ENCODE measurements around the gene STRIP1.
"Not testable (repeated sequence)": the region's sequence is repeated elsewhere in the genome, so short reads cannot be mapped to it uniquely, and the experiment has no call there.

Gene STRIP1

DNA sequence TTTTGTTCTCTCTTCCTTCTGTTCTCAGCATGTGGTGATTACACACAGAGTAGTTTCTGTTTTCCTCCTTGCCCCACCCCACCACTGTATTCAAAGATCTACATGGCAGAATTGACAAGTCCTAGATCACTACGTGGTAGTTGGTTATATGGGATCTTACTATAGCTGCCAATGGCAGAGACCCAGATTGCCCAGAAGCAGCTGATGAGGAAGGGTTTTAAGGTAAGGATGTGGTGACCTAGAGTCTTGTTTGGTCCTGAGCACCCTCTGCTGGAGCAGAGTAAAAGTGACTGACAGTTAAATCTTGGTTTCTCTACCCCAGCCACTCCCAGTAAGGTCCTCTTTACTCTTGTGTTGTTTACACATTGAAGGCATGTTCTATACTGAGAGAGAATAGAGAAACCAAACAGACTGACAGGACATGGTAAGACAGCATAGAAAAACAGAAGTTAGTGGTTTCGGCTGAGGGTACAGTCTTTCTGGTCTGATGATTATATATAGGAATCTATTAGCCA lies 22.8 kb upstream of the STRIP1 start:
- DNase-seq (ENCODE audit: low read depth): no peak

GRCh38 chr1:110012100-110012780 lies 22.2 kb upstream of the STRIP1 start:
- DNase-seq (ENCODE audit: low read depth): no peak

- DNase-seq (ENCODE audit: low read depth): no peak
Measured at GRCh38 chr1:110017792-110018191, 16.6 kb upstream of the STRIP1 start.

DNA sequence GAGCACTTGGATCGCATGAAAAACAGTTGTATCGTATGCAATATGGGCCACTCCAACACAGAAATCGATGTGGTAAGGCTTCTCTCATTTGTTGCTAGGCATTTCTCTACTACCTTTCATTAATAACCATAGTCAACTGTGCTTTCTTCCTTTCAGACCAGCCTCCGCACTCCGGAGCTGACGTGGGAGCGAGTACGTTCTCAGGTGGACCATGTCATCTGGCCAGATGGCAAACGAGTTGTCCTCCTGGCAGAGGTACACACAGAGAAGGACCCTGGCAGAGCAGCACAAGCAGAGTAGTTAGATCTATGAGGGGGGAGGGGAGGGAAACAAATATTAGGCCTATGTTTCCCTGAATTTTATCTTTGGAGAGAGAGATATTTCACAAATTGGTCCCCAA lies 16.0 kb upstream of the STRIP1 start:
- no peak for DNase-seq (ENCODE audit: low read depth)

GRCh38 chr1:110019770-110020169 lies 14.7 kb upstream of the STRIP1 start:
- no peak for DNase-seq (ENCODE audit: low read depth)

DNA sequence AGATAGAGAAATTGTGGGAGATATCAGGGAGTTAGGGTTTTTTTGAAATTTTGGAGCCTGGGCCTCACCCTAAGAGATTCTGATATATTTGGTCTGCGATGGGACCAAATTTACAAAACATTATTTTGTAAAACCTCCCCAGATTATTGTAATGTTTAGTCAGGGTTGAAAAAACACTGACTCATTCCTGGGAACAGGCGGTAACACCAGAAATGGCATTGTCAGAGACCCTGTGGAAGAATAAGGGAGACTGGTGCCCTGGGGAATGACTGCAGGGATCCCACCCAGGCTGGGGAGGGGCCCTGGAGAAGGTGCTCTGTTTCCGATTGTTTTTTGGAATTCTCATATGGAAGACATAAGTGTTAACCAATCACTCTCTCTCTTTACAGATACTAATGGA lies 13.1 kb upstream of the STRIP1 start:
- no peak for DNase-seq (ENCODE audit: low read depth)

- DNase-seq (ENCODE audit: low read depth): no peak
Measured at GRCh38 chr1:110024613-110025012, 9.8 kb upstream of the STRIP1 start.

DNA sequence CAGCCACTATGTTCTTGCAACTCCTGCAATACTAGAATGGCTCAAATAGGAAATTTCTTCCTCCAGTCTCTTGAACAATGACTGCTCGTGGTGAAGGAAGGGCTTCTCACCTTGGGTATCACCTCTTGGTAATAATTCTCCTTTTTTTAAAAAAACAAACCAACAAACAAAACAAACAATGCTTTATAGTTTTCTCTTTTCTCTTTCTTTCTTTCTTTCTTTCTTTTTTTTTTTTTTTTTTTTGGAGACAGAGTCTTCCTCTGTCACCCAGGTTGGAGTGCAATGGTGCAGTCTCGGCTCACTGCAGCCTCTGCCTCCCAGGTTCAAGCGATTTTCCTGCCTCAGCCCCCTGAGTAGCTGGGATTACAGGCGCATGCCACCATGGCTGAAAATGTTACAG lies 3.7 kb upstream of the STRIP1 start:
- not testable (repeated sequence) for DNase-seq (ENCODE audit: low read depth)

GRCh38 chr1:110032327-110032726 lies 2.1 kb upstream of the STRIP1 start:
- DNase-seq (ENCODE audit: low read depth): no peak

DNA sequence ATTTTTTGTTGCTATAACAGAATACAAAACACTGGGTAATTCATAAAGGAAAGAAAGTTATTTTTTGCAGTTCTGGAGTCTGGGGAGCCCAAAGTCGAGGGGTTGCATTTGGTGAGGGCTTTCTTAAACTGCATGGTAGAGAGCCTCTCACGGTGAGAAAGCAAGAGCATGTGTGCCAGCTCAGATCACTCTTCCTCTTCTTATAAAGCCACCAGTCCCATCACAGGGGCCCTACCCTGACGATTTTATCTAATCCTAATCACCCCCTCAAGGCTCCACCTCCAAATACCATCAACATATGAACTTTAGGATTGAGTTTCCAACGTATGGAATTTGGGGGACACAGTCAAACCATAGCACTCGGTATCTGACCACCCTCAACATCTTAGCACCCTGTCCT lies 1.0 kb upstream of the STRIP1 start:
- no peak for DNase-seq (ENCODE audit: low read depth)

DNA sequence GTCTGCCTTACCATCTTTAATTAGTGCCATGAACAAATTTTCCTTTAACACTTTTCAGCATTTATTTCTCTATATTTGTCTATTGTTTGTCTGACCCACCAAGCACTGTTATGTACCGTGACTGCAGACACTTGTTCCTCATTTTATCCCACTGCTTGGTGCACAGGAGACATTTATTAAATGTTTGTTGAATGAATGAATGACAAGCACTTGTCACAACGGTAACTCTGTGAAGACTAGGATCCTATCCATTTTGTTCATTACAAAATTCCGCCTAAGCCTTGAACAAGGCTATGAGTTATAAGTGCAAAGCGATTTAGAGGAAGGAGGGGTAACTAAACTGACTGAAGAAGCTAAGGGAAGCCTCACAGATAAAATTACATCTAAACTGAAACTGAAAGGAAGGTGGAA lies 379 bp upstream of the STRIP1 start:
- DNase-seq (ENCODE audit: low read depth): no peak

DNA sequence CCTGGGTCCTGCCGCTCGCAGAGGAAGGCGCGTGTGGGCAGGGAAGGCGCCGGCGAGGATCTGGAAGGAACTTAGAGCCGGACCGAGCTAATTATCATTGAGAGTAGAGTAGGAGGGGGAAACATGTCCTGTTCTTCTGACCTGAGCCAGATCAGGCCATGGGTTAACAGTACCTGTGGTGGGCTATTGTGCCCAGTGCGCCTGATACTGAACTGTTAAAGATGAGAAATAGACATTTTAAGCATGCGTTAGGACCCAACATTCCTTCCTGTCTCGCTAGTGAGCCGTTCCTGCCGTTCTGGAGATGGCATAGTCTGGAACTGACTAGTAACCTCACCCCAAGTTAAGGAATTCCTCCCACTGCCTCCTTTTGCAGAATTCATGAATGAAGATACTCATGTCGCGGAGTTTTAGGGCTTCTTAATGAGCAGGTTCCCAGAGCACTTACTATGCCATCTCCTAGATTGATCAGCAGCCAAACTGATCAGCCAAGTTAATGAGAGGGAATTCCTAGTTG lies 870 bp downstream of the STRIP1 start:
- DNase-seq (ENCODE audit: low read depth): no peak

DNA sequence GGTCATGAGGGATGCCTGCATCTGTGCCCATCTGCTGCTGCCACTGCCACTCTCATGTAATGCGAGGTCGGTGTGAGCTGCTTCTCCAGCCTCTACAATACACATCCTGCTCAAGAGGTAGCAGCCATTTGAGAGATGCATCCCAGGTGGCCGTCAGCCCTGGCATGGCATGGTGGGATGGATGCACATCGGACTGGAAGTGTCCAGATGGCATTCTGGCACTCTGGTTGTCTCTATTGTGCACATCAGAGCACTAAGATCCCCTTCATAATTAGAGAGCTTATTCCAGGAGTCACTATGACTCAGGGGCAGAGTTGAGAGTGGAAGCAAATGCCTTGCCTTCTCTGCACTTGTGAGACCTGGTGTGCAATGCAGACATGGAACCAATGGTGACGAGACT lies 3.8 kb downstream of the STRIP1 start:
- no peak for DNase-seq (ENCODE audit: low read depth)

DNA sequence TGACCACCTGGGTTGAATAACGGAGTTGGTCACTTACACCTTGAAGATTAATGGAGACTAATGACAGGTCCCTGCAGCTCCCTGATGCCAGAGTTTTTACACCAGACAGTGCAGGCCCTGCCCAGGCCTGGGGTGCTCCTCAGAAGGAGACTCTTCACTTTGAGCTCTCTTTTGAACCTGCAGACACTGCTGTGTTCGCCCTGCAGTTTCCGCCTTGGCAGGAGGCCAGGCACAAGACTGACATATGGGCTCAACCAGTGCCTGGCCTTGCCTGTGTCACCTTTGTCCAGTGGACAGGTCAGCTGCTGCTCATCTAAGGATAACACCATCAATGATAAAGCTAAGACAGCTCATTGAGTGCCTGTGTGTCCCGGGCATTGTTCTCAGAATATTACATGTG lies 5.2 kb downstream of the STRIP1 start:
- DNase-seq (ENCODE audit: low read depth): no peak

DNA sequence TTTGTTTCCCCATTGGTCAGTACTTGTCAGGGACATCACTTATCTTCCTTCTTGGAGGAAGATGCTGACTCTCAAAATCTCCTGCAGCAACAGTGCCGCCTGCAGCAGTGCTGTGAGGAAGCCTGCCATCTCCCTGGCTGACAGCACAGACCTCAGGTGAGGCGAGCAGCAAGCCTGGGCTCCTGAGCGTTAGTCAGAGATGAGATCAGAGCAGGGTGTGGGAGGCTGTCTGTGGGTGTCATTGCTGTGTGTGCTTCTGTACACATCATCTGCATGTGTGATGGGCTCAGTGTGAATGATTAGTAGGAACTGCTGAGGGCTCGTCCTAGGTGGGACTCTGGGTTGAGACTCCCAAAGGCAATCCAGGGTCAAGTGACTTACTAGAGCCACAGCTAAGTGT lies 6.1 kb downstream of the STRIP1 start:
- DNase-seq (ENCODE audit: low read depth): no peak

DNA sequence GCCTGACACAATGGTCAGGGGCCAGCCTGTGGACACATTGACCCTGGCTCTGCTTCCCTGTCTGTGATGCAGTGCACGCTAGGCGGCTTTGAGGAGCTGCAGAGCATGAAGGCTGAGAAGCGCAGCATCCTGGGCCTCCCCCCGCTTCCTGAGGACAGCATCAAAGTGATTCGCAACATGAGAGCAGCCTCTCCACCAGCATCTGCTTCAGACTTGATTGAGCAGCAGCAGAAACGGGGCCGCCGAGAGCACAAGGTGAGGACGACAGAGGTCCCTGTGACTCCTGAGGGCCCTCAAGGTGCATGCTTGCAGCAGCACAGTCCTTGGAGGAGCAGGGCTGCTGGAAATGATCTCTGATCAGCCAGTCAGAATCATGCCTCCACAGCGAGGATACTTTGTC lies 8.6 kb downstream of the STRIP1 start:
- no peak for DNase-seq (ENCODE audit: low read depth)

- no peak for DNase-seq (ENCODE audit: low read depth)
Measured at GRCh38 chr1:110047463-110047862, 13.0 kb downstream of the STRIP1 start.

DNA sequence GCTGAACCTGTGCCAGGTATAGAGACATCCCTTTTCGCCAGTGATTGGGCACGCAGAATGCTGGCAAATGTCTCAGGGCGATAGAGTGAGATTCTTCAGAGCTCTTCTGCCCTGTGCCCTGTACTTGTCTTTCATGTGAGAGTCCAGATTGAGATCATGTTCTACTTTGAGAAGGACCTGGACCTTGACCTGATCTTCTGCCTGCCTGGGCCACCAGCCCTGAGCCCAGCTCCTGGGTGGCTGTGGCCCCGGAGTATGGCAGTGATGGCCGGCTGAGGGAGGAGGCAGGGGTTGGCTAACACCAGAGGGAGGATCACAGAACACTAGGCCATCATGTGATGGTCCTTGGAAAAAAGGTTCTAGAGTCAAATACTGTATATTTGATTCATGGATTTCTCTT lies 13.8 kb downstream of the STRIP1 start:
- no peak for DNase-seq (ENCODE audit: low read depth)

DNA sequence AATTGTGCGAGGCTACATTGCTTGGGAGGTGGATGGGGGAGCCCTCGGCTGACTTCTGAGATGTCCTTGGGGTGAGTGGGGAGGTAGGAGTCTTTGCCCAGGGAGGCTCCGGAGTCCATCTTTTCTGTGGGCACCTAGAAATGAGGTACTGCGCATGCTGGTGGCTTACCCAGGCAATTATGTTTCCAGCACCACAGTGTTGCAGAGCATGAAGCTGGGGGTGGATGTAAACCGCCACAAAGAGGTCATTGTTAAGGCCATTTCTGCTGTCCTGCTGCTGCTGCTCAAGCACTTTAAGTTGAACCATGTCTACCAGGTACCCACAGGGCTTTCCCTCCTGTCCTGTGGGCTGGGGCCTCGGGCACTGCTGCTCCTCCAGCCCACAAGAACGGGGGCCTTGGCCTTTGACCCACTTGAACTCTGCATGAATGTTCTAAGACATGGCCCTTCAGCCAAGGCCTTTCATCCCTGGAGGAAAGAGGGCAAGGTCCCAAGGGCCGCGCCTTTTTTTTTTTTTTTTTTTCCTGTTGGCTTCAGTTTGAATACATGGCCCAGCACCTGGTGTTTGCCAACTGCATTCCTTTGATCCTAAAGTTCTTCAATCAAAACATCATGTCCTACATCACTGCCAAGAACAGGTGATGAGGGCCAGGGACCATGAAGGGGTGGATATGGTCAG lies 14.6 kb downstream of the STRIP1 start:
- no peak for DNase-seq (ENCODE audit: low read depth)

- DNase-seq (ENCODE audit: low read depth): no peak
Measured at GRCh38 chr1:110049801-110050601, 15.6 kb downstream of the STRIP1 start.

DNA sequence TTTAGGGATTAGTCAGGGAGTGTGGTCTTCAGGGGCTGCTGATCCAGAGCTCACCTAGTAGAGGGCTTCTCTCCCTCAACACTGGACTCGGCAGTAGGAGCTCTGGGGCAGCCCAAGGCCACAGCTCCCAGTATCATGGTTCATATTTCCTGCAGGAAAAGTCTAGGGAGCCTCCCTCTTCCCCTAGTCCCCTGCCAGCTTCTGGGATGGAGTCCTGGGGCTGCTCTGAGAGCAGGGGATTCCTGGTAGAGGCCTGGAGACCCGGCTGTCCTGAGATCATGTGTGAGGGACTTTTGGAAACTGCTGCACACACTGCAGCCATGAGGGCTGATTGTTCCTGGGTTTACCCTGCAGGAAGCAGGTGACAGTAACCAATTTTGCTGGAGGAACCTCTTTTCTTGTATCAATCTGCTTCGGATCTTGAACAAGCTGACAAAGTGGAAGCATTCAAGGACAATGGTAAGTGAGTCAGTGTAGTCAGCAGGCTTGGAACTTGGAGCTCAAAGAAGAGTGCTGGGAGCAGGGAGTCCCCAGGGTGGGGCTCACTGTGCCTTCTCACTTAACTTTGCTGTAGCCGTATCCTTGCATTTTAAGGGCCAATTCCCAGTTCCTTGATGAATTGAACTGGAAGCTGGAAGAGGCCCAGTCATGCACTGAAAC lies 16.3 kb downstream of the STRIP1 start:
- DNase-seq (ENCODE audit: low read depth): no peak

- no peak for DNase-seq (ENCODE audit: low read depth)
Measured at GRCh38 chr1:110051262-110051648, 16.8 kb downstream of the STRIP1 start.
